MCF 10A (cell line): ENCODE measurements around the gene MTMR3. TPM values are rescaled to one million over a fixed set of nuclear protein-coding genes. Genes with fewer than 3 reads are reported as not detected.

Experiments used
- BruUV-seq: library from RNA; stranded (reverse); fragments of 400-500 nt; replicated peaks from 2 replicates; lab custom pipeline; 2021; lab: Mats Ljungman, UMichigan
- CTCF ChIA-PET: fragments of 300-600 bp; sonication (Branson Sonifier 250); formaldehyde crosslinking; extraction: SDS; loops from one replicate; lab custom pipeline; 2021; ENCODE audit warnings: antibody characterized with exemption, inconsistent platforms; lab: Yijun Ruan, JAX
- POLR2A ChIA-PET: fragments of 300-600, 350-650 bp; sonication (Branson Sonifier 250); formaldehyde crosslinking; extraction: SDS; loops from one replicate; lab custom pipeline; 2020; ENCODE audit warnings: antibody characterized with exemption, inconsistent platforms; lab: Yijun Ruan, JAX
- DNase-seq: peaks from one replicate; pipeline ENCODE4 v3.0.0-alpha.2; 2018; ENCODE audit not compliant: unreplicated experiment
- H3K27ac Mint-ChIP-seq: one replicate; pipeline ENCODE4 v1.8.0; 2022; ENCODE audit warnings: mild to moderate bottlenecking, low read depth, mixed read lengths; ENCODE audit not compliant: unreplicated experiment
- H3K27me3 Mint-ChIP-seq: one replicate; pipeline ENCODE4 v1.8.0; 2022; ENCODE audit warnings: mixed read lengths; ENCODE audit not compliant: insufficient read depth, unreplicated experiment
- H3K36me3 Mint-ChIP-seq: one replicate; pipeline ENCODE4 v1.8.0; 2022; ENCODE audit warnings: mild to moderate bottlenecking, moderate library complexity, mixed read lengths; ENCODE audit not compliant: insufficient read depth, unreplicated experiment
- H3K4me1 Mint-ChIP-seq: one replicate; pipeline ENCODE4 v1.8.0; 2022; ENCODE audit warnings: mixed read lengths; ENCODE audit not compliant: insufficient read depth, unreplicated experiment
- H3K4me3 Mint-ChIP-seq: one replicate; pipeline ENCODE4 v1.8.0; 2022; ENCODE audit warnings: mild to moderate bottlenecking, moderate library complexity, mixed read lengths; ENCODE audit not compliant: unreplicated experiment
- H3K9me3 Mint-ChIP-seq: one replicate; pipeline ENCODE4 v1.8.0; 2022; ENCODE audit warnings: mixed read lengths; ENCODE audit not compliant: unreplicated experiment
- CTCF ChIP-seq: fragments of 200-600 bp; IDR thresholded peaks from one replicate; pipeline ENCODE4 v1.8.0; 2022; ENCODE audit warnings: antibody characterized with exemption, mild to moderate bottlenecking; ENCODE audit not compliant: unreplicated experiment
- intact Hi-C: fragments of 100-400 bp; cut with micrococcal nuclease; formaldehyde crosslinking; loops from 2 replicates; pipeline ENCODE4 v1.14.1; 2022
- total RNA-seq: library from RNA; stranded (reverse); gene quantifications from 2 replicates; pipeline ENCODE4 v1.2.3, GENCODE V29; 2022

The MTMR3 gene
- total RNA-seq, 1 experiment from 2014 or later, result 34.4 TPM

DNA sequence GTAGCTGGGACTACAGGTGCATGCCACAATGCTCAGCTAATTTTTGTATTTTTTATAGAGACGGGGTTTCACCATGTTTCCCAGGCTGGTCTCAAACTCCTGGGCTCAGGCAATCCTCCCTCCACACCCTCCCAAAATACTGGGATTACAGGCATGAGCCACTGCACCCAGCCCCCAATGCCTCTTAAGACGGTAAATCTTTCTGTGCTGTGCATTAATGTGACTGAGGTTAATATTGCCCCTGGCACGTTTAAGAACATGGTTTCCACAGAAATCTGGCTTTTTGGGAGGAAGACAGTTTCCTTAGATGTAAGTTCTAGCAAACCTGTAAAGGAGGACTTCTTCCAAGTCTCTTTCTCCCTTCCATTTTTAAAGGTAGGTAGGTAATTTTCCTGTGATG lies 191.2 kb downstream of the MTMR3 start:
- Mint-ChIP-seq H3K27me3 (peaks cover 35% of the 10 kb centered on the region), H3K4me3 (no peak overlapping the region), H3K9me3 (no peaks in the 10 kb centered on the region), H3K27ac (no peak overlapping the region), H3K36me3 (no peaks in the 10 kb centered on the region), H3K4me1 (no peaks in the 10 kb centered on the region)
- ChIA-PET POLR2A (no interaction called here), CTCF (no interaction called here)
- DNase-seq, result no peak
- no peak for TF ChIP-seq CTCF
- intact Hi-C loops, result no loop called here
- BruUV-seq, result no TSS peak

DNA sequence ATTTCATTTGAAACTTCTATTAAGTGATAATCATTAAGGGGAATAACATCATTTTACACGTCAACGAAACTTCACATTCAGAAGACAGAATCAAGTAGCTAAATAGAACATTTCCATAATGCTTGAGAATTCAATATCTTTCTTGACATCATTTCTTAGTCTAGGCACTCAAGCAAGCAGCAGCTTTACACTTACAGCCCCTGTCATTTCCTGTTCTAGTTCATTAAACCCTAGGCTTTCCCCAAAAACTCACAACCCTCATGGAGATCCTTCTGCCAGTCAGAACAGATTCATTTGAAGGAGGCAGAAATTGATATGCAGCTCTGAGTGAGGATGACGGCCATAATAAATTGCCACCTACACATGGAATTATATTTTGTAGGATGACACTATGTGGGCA lies 192.0 kb downstream of the MTMR3 start:
- Mint-ChIP-seq H3K36me3 (no peaks in the 10 kb centered on the region), H3K27ac (no peak overlapping the region), H3K4me1 (no peaks in the 10 kb centered on the region), H3K4me3 (no peak overlapping the region), H3K9me3 (no peaks in the 10 kb centered on the region), H3K27me3 (peaks cover 35% of the 10 kb centered on the region)
- intact Hi-C loops, result no loop called here
- CTCF ChIA-PET, result interaction anchor here (0.5 kb wide), 1 partner anchor 305 kb away, joined by 3 read pairs; no protein-coding TSS in a partner anchor
- no peak for TF ChIP-seq CTCF
- no peak for DNase-seq
- POLR2A ChIA-PET, result no interaction called here
- BruUV-seq, result no TSS peak

DNA sequence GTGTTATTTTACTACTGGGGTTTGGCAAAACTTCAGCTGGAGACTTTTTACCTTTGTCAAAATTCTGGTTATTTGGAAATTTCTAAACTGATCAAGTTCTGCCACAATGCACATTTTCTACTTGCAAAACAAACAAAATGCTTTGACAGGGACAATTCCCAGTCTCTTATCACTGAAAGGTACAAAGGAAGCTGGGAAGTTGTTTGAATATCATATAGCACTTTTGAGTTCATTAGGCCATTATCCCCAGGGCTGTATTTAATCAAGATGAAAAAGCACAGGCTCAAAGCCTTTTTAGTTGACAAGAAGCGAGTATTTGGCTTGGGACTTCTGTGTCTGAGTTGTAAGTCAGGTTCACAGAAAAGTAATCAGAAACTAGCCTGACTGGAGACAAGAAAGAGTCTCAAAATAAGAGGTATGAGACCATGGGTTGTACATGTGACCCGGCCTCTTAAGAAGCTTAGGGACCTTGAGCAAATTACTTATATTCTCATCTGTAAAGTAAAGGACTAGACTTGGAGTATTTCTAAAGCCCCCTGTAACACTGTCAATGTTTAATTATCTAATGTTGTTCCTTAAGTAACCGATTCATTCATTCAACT lies 194.4 kb downstream of the MTMR3 start:
- no peaks in the 10 kb centered on the region for H3K9me3 Mint-ChIP-seq
- BruUV-seq, result no TSS peak
- ChIA-PET POLR2A (interaction anchor here (0.7 to 1.6 kb wide), 3 partner anchors 9 to 21 kb away, joined by 3 to 5 read pairs (median 3); no protein-coding TSS in a partner anchor), CTCF (interaction anchor here (0.6 to 1.2 kb wide), 6 partner anchors 10 to 452 kb away, joined by 3 to 5 read pairs (median 4); no protein-coding TSS in a partner anchor)
- intact Hi-C loops, result no loop called here
- H3K27me3 Mint-ChIP-seq, result peaks cover 35% of the 10 kb centered on the region
- DNase-seq, result no peak
- H3K36me3 Mint-ChIP-seq, result no peaks in the 10 kb centered on the region
- no peak overlapping the region for H3K4me3 Mint-ChIP-seq
- no peak overlapping the region for H3K27ac Mint-ChIP-seq
- no peak for TF ChIP-seq CTCF
- H3K4me1 Mint-ChIP-seq, result no peaks in the 10 kb centered on the region

DNA sequence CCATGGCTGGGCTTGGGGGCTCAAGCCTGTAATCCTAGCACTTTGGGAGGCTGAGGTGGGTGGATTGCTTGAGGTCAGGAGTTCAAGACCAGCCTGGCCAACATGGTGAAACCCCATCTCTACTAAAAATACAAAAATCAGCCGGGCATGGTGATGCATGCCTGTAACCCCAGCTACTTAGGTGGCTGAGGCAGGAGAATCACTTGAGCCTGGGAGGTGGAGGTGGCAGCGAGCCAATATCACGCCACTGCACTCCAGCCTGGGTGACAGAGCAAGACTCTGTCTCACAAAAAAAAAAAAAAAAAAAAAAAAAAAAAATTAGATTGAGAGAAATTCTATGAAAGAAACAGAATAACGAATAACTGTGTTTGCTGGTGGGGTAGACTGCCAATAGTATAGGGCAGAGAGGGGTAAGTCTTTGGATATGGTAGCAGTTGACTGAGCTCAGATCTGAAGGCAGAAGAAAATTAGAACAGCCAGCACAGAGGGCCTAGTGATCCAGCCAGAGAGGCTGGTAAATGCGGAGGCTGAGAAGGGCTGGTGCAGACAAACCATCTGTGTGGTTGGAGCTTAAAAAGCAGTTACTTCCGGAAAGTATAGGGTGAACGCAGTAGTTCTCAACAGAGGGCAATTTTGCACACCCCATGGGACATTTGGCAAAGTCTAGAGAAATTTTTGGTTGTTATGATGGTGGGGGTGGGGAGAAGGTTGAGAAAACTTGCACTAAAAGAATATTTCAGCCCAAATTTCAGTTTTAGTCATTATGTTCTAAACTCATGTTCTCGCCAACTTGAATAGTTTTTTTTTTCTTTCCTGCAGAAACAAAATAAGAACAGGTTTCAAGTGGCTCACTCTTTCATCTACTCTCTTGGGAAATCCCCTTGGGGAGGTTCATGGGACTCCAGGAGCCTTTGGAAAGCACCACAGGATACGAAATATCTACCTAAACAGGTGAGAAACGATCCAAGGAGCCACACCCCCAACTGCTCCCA lies 195.6 kb downstream of the MTMR3 start:
- POLR2A ChIA-PET, result interaction anchor here (1.6 kb wide), 1 partner anchor 21 kb away, joined by 5 read pairs; no protein-coding TSS in a partner anchor
- H3K9me3 Mint-ChIP-seq, result no peaks in the 10 kb centered on the region
- CTCF ChIA-PET, result interaction anchor here (1.2 kb wide), 1 partner anchor 453 kb away, joined by 5 read pairs; no protein-coding TSS in a partner anchor
- TF ChIP-seq CTCF, result no peak
- H3K27ac Mint-ChIP-seq, result no peak overlapping the region
- H3K4me3 Mint-ChIP-seq, result no peak overlapping the region
- no peaks in the 10 kb centered on the region for H3K4me1 Mint-ChIP-seq
- no TSS peak for BruUV-seq
- intact Hi-C loops, result no loop called here
- H3K27me3 Mint-ChIP-seq, result peaks cover 35% of the 10 kb centered on the region
- no peak for DNase-seq
- H3K36me3 Mint-ChIP-seq, result no peaks in the 10 kb centered on the region
